Fibroblast of the aortic adventitia (primary cell): ENCODE results near the gene GSC2. TPM values are rescaled to one million over a fixed set of nuclear protein-coding genes. Genes with fewer than 3 reads are reported as not detected.

Source experiments
- DNase-seq: peaks from one replicate; pipeline ENCODE4 v3.0.0-alpha.2; 2010; ENCODE audit warnings: low read depth
- H3K4me3 ChIP-seq: 2 replicates; pipeline ENCODE4 v1.5.1; 2011; ENCODE audit warnings: low read depth, mild to moderate bottlenecking, control low read depth, low read length, moderate library complexity
- total RNA-seq: library from RNA; depleted of rRNA; stranded (reverse); fragments of >200 nt; gene quantifications from 2 replicates; pipeline ENCODE4 v1.2.3, GENCODE V29; 2012; ENCODE audit warnings: low replicate concordance
- TF ChIP-seq, protein P1 (sequence below): IDR thresholded peaks from 2 replicates; pipeline ENCODE4 v1.5.1; 2011; ENCODE audit warnings: mild to moderate bottlenecking, low read length, control low read depth, inconsistent platforms; ENCODE audit not compliant: insufficient read depth

The GSC2 gene
- total RNA-seq, 1 donor, result not detected

DNA sequence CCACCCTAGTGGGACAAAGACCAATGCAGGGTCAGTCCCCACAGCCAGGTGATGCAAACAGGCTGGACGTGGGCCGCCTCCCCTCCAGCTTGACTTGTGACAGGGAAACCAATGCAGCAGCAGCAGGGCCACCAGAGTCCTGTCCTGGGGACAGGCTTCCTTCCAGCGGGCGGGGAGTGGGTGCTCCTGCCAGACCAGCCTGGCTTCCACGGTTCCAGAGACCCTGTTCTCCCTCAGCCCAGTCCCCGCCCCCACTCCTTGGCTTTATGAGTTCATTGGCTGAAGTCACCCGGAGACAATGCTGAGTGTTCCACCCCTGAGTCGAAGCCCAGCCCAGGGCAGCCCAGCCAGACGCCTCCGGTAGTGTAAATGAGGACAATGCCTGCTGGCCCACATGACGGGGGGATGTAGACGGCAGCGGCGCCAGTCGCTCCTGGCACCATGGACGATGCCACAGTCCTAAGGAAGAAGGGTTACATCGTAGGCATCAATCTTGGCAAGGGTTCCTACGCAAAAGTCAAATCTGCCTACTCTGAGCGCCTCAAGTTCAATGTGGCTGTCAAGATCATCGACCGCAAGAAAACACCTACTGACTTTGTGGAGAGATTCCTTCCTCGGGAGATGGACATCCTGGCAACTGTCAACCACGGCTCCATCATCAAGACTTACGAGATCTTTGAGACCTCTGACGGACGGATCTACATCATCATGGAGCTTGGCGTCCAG, 19.0 kb downstream of the GSC2 start, which contains the start of gene TSSK2:
TSSK2 (plus strand) TSS at position 350 of the 726 bp plus-strand sequence; CDS start at position 442, 92 bp downstream.
- TF ChIP-seq, protein P1, sequence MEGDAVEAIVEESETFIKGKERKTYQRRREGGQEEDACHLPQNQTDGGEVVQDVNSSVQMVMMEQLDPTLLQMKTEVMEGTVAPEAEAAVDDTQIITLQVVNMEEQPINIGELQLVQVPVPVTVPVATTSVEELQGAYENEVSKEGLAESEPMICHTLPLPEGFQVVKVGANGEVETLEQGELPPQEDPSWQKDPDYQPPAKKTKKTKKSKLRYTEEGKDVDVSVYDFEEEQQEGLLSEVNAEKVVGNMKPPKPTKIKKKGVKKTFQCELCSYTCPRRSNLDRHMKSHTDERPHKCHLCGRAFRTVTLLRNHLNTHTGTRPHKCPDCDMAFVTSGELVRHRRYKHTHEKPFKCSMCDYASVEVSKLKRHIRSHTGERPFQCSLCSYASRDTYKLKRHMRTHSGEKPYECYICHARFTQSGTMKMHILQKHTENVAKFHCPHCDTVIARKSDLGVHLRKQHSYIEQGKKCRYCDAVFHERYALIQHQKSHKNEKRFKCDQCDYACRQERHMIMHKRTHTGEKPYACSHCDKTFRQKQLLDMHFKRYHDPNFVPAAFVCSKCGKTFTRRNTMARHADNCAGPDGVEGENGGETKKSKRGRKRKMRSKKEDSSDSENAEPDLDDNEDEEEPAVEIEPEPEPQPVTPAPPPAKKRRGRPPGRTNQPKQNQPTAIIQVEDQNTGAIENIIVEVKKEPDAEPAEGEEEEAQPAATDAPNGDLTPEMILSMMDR, result no peak
- no peak within 1 kb of the TSS for H3K4me3 ChIP-seq
- no peak for DNase-seq

DNA sequence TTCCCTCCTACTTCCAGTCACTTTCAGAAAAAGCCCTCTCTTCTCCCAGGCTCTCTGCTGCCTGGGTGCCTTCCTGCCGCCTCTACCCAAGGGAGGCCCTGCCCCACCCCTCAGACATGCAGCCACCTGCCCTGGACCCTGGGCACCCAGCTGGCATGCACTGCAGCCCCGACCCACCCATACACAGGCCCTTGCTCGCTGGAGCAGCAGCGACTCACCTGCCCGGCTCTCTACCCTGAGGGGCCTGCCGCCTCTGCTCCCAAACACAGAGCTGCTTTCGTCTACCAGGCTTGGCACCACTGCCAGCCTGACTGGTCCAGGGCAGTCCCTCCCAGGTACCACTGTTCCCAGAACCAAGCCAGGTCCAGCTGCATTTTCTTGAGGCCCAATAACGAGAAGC, 20.2 kb downstream of the GSC2 start:
- DNase-seq, result no peak
- no peak overlapping the region for H3K4me3 ChIP-seq
- TF ChIP-seq, protein P1, result no peak

DNA sequence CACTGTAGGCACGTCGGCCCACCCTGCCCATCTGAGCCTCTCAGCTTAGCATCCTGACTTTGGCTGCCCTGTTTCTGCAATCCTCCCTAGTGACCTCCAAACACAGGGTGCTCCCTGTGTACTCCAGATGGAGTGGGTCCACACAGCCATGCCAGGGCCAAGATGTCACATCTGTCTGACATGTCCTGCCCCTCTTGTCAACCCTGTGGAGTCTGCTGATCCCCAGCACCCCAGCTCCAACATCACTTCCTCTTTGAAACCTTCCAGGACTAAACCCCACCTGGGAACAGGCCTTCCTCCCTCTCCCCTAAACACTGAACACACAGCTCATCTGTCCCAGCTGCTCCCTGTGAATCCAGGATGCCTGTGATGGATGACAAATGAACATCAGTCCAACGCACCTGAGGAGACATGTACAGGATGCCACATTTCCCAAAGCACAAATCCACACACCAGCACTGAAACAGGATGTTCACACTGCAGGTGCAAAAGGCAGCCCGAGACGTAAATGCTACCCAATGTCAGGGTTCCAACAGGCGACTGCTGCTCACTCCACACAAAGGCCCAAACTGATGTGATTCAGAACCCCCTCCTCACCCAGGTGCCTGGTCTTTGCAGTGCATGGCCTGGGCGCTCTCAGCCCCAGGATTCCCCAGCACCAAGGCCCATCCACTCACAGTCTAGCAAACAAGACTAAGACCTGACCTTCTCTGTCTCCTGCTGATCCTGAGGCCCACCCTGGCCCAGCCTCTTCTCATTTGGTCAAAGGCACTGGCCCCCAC, 21.0 kb downstream of the GSC2 start:
- no peak overlapping the region for H3K4me3 ChIP-seq

DNA sequence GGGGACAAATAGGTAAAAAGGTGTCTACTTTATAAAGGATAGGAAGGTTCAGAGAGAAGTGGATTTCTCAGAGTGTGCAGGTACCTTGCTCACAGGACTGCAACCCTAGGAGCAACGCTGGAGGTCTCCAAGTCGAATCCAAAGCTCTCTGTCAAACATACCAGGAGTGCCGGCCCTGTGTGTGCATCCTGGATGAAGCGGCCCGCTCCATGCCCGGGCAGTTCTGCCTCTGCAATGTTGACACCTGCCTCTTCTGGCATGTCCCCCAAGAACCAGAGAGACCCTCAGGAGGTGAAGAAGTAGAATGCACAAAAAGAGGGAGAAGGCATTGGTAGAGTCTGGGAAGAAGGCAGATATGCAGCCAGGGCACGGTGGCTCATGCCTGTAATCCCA, 22.1 kb downstream of the GSC2 start:
- TF ChIP-seq, protein P1, result no peak
- no peak for DNase-seq
- no peak overlapping the region for H3K4me3 ChIP-seq

More for the DNA sequence above, 21.0 kb downstream of the GSC2 start:
- TF ChIP-seq, protein P1, result no peak
- no peak for DNase-seq

DNA sequence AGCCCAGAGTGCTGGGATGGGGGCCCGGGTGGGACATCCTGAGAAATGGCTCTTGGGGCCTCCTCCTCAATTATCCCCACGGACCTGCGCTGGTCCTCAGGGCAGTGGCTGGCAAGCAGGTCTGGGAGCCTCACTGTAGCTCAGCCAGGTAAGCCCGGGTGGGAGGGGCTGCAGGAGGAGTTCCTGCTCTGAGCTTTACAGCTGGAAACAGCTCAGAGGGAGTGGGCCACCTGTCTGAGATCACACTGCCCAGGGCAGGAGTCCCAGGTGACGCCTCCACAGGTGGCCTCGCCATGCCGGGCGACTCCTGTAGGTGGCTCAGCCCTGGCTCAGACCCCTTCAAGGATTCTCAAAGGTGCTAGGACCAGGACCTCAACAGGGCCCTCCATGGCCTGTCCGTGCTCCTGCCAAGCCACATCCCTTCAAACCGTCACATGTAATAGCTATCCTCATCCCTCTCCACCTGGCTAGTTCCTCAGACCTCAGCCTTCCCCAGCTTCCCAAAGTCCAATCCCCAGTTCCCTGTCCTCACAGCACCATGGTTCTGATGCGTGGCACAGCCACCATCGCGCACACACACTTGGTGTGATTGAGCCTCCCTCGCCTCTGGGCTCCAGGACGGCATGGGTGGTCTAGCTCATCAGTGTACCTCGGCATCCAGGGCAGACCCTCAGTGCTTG, 22.6 kb downstream of the GSC2 start:
- H3K4me3 ChIP-seq, result no peak overlapping the region
- TF ChIP-seq, protein P1, result no peak
- no peak for DNase-seq

DNA sequence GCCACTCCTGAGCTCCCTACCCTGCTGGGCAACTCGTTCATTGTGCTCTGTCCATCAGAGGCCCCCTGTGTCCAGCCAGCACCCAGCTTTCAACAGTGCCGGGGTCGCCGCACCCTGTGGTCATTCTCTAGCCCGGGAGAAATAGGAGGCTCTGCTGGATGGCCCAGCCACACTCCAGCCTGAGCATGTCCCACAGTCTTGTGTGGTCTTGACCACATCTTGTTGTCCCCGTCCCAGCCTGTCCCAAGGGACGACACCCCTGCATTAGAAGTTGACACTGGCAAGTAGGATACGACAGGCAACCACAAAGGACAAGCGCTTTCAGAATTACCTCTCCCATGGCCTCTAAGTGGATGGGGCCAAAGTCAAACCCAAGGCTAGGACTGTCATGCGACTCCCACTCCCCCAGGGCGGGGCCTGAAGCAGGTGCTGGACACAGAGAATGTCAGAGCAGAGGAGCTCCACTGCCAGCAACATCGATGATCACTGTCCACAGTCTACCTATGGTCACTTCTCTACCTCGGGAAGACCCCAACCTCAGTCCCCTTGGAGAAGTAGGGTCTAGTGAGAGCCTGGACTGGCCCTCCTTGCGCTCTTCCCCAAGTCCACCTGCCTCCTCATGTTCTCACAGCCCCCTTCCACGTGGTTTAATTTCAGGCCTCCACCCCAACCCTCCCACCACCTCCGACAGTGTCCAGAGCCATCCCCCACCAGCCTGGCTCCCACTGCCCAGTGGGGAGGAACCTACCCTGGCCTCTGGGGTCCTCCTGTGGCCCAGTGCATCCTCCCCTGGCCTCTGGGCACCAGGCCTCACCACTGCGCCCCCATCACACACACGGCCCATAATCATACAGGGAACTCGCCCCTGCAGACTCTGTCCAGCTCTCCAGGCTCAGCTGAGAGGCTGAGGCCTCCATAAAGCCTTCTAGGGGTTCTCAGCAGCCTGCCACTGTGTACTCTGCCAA, 23.5 kb downstream of the GSC2 start:
- TF ChIP-seq, protein P1, result no peak
- no peak overlapping the region for H3K4me3 ChIP-seq
- no peak for DNase-seq
